ENCODE data around the gene RPS18. TPM values are rescaled to one million over a fixed set of nuclear protein-coding genes. Genes with fewer than 3 reads are reported as not detected.
A peak's percentile ranks its signal among the peaks of the same experiment; 100 is the strongest.

The RPS18 gene
- total and polyA plus RNA-seq, 2 of the 13 experiments (the other 11 are each of a cell fraction or from before 2014, with no cell fraction given): 3,896 to 5,806 TPM

DNA sequence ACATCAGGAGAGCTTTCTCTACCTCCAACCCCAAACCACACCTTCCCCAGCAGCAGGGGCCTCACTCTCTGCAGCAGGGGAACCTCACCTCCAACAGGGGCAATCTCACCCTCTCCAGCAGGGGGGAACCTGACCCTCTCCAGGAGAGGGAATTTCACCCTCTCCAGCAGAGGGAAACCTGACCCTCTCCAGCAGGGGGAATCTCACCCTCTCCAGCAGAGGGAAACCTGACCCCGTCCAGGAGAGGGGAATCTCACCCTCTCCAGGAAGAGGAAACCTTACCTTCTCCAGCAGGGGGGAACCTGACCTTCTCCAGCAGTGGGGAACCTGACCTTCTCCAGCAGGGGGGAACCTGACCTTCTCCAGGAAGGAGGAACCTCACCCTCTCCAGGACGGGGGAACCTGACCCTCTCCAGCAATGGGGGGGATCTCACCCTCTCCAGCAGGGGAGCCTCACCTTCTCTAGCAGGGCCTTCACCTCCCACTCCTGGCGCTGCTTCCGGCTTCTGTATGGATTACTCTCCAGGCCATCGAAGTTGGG is 8.2 kb downstream of the RPS18 start (continued):
- TF ChIP-seq, protein P1, sequence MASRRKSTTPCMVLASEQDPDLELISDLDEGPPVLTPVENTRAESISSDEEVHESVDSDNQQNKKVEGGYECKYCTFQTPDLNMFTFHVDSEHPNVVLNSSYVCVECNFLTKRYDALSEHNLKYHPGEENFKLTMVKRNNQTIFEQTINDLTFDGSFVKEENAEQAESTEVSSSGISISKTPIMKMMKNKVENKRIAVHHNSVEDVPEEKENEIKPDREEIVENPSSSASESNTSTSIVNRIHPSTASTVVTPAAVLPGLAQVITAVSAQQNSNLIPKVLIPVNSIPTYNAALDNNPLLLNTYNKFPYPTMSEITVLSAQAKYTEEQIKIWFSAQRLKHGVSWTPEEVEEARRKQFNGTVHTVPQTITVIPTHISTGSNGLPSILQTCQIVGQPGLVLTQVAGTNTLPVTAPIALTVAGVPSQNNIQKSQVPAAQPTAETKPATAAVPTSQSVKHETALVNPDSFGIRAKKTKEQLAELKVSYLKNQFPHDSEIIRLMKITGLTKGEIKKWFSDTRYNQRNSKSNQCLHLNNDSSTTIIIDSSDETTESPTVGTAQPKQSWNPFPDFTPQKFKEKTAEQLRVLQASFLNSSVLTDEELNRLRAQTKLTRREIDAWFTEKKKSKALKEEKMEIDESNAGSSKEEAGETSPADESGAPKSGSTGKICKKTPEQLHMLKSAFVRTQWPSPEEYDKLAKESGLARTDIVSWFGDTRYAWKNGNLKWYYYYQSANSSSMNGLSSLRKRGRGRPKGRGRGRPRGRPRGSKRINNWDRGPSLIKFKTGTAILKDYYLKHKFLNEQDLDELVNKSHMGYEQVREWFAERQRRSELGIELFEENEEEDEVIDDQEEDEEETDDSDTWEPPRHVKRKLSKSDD (CRISPR knock-in tag; IDR thresholded peaks at IDR 0.05; ENCODE audit: low read depth): no peak
- TF ChIP-seq, protein P2, sequence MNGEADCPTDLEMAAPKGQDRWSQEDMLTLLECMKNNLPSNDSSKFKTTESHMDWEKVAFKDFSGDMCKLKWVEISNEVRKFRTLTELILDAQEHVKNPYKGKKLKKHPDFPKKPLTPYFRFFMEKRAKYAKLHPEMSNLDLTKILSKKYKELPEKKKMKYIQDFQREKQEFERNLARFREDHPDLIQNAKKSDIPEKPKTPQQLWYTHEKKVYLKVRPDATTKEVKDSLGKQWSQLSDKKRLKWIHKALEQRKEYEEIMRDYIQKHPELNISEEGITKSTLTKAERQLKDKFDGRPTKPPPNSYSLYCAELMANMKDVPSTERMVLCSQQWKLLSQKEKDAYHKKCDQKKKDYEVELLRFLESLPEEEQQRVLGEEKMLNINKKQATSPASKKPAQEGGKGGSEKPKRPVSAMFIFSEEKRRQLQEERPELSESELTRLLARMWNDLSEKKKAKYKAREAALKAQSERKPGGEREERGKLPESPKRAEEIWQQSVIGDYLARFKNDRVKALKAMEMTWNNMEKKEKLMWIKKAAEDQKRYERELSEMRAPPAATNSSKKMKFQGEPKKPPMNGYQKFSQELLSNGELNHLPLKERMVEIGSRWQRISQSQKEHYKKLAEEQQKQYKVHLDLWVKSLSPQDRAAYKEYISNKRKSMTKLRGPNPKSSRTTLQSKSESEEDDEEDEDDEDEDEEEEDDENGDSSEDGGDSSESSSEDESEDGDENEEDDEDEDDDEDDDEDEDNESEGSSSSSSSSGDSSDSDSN (CRISPR knock-in tag; IDR thresholded peaks at IDR 0.05): peak; percentile 23; the same call in 1 of the 2 replicates
- peak; percentile 76 for TF ChIP-seq SAP130 (CRISPR knock-in tag; IDR thresholded peaks at IDR 0.05; ENCODE audit: low read depth)
- no peak for TF ChIP-seq ZNF333 (CRISPR knock-in tag; IDR thresholded peaks at IDR 0.05; ENCODE audit: borderline replicate concordance)
- TF ChIP-seq RBM39 (IDR thresholded peaks at IDR 0.05; ENCODE audit: low read depth, low read length, poor library complexity, severe bottlenecking): no peak
- TF ChIP-seq ZNF792 (CRISPR knock-in tag; IDR thresholded peaks at IDR 0.05): peak; percentile 81; the same call in 1 of the 2 replicates
- TF ChIP-seq RERE (CRISPR knock-in tag; IDR thresholded peaks at IDR 0.05; ENCODE audit: low read depth): no peak
- TF ChIP-seq PCBP2 (optimal IDR thresholded peaks at IDR 0.05; ENCODE audit: low read depth, low read length, poor library complexity, severe bottlenecking): no peak
- peak; percentile 89; the same call in 1 of the 2 replicates for TF ChIP-seq SSRP1 (CRISPR knock-in tag; IDR thresholded peaks at IDR 0.05)
- TF ChIP-seq EED (CRISPR knock-in tag; IDR thresholded peaks at IDR 0.05): no peak
- no peak for TF ChIP-seq NPAS2 (CRISPR knock-in tag; IDR thresholded peaks at IDR 0.05; ENCODE audit: borderline replicate concordance)
- TF ChIP-seq, protein P3, sequence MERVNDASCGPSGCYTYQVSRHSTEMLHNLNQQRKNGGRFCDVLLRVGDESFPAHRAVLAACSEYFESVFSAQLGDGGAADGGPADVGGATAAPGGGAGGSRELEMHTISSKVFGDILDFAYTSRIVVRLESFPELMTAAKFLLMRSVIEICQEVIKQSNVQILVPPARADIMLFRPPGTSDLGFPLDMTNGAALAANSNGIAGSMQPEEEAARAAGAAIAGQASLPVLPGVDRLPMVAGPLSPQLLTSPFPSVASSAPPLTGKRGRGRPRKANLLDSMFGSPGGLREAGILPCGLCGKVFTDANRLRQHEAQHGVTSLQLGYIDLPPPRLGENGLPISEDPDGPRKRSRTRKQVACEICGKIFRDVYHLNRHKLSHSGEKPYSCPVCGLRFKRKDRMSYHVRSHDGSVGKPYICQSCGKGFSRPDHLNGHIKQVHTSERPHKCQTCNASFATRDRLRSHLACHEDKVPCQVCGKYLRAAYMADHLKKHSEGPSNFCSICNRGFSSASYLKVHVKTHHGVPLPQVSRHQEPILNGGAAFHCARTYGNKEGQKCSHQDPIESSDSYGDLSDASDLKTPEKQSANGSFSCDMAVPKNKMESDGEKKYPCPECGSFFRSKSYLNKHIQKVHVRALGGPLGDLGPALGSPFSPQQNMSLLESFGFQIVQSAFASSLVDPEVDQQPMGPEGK (CRISPR knock-in tag; IDR thresholded peaks at IDR 0.05): peak; percentile 72
- no peak for TF ChIP-seq ZNF619 (CRISPR knock-in tag; IDR thresholded peaks at IDR 0.05)
- TF ChIP-seq HDAC6 (IDR thresholded peaks at IDR 0.05; ENCODE audit: low read depth, low read length): no peak
- TF ChIP-seq ZNF737 (CRISPR knock-in tag; IDR thresholded peaks at IDR 0.05; ENCODE audit: borderline replicate concordance): no peak
- no peak; the same call in 1 of the 2 replicates for TF ChIP-seq ZNF556 (CRISPR knock-in tag; IDR thresholded peaks at IDR 0.05; ENCODE audit: borderline replicate concordance)
- TF ChIP-seq TAF1 (CRISPR knock-in tag; IDR thresholded peaks at IDR 0.05): no peak

Measured in HepG2 (cell line).